Trophoblast cell (in vitro differentiated cells and primary cell): ENCODE results near the gene VSIG10.
A peak's percentile ranks its signal among the peaks of the same experiment; 100 is the strongest.

ENCODE experiments used
- DNase-seq, 2 donors: peaks; one replicate each; pipeline ENCODE4 v3.0.0-alpha.2; 2016
- H2AFZ ChIP-seq: 2 replicates; pipeline ENCODE4 v1.6.1; 2013; ENCODE audit warnings: low read length, moderate library complexity, mild to moderate bottlenecking; ENCODE audit not compliant: insufficient read depth, poor library complexity
- H2AK5ac ChIP-seq: 2 replicates; pipeline ENCODE4 v1.6.1; 2013; ENCODE audit warnings: mild to moderate bottlenecking, low read length
- H2BK120ac ChIP-seq: 2 replicates; pipeline ENCODE4 v1.6.1; 2013; ENCODE audit warnings: low read length, mild to moderate bottlenecking, moderate library complexity; ENCODE audit not compliant: insufficient read depth, poor library complexity
- H2BK12ac ChIP-seq: 2 replicates; pipeline ENCODE4 v1.6.1; 2013; ENCODE audit warnings: mild to moderate bottlenecking, low read length, moderate library complexity
- H2BK5ac ChIP-seq: 2 replicates; pipeline ENCODE4 v1.6.1; 2013; ENCODE audit warnings: low read length, low read depth, moderate library complexity, mild to moderate bottlenecking; ENCODE audit not compliant: poor library complexity
- H3K14ac ChIP-seq: 2 replicates; pipeline ENCODE4 v1.6.1; 2013; ENCODE audit warnings: mild to moderate bottlenecking, low read length
- H3K18ac ChIP-seq: 2 replicates; pipeline ENCODE4 v1.6.1; 2013; ENCODE audit warnings: mild to moderate bottlenecking, low read length
- H3K23ac ChIP-seq: 2 replicates; pipeline ENCODE4 v1.6.1; 2013; ENCODE audit warnings: low read length
- H3K27ac ChIP-seq: 2 replicates; pipeline ENCODE4 v1.5.1; 2013; ENCODE audit warnings: low read depth, mild to moderate bottlenecking, inconsistent platforms, low read length, moderate library complexity
- H3K27me3 ChIP-seq: 2 replicates; pipeline ENCODE4 v1.6.1; 2013; ENCODE audit warnings: inconsistent platforms, mild to moderate bottlenecking, low read length, moderate library complexity; ENCODE audit not compliant: insufficient read depth
- H3K36me3 ChIP-seq, 2 experiments: 1 replicate in 1 of 2; 2 replicates in 1 of 2; pipeline ENCODE4 v1.6.1; 2013; ENCODE audit warnings: low read length in 2 of 2, mild to moderate bottlenecking in 2 of 2, moderate library complexity in 1 of 2; ENCODE audit not compliant: insufficient read depth in 2 of 2, control insufficient read depth in 1 of 2
- H3K4ac ChIP-seq: 2 replicates; pipeline ENCODE4 v1.6.1; 2013; ENCODE audit warnings: low read depth, mild to moderate bottlenecking, low read length, moderate library complexity
- H3K4me1 ChIP-seq, 2 experiments: 1 replicate in 1 of 2; 2 replicates in 1 of 2; pipeline ENCODE4 v1.6.1; 2013; ENCODE audit warnings: low read length in 2 of 2, mild to moderate bottlenecking in 2 of 2, moderate library complexity in 1 of 2; ENCODE audit not compliant: insufficient read depth in 2 of 2, control insufficient read depth in 1 of 2
- H3K4me2 ChIP-seq: 2 replicates; pipeline ENCODE4 v1.6.1; 2013; ENCODE audit warnings: inconsistent platforms, mild to moderate bottlenecking, low read length, moderate library complexity
- H3K4me3 ChIP-seq: 2 replicates; pipeline ENCODE4 v1.5.1; 2013; ENCODE audit warnings: mild to moderate bottlenecking, low read depth, low read length, inconsistent platforms
- H3K79me1 ChIP-seq: one replicate; pipeline ENCODE4 v1.6.1; 2013; ENCODE audit warnings: low read length
- H3K79me2 ChIP-seq: 2 replicates; pipeline ENCODE4 v1.6.1; 2013; ENCODE audit warnings: low read length, mild to moderate bottlenecking; ENCODE audit not compliant: control insufficient read depth, insufficient read depth, poor library complexity
- H3K9ac ChIP-seq: 2 replicates; pipeline ENCODE4 v1.6.1; 2013; ENCODE audit warnings: mild to moderate bottlenecking, low read length
- H3K9me3 ChIP-seq: 2 replicates; pipeline ENCODE4 v1.6.1; 2013; ENCODE audit warnings: low read depth, mild to moderate bottlenecking, control low read depth, inconsistent platforms, low read length; ENCODE audit not compliant: insufficient read depth
- H4K12ac ChIP-seq: 2 replicates; pipeline ENCODE4 v1.6.1; 2013; ENCODE audit warnings: low read depth, mild to moderate bottlenecking, low read length, moderate library complexity
- H4K8ac ChIP-seq: 2 replicates; pipeline ENCODE4 v1.6.1; 2013; ENCODE audit warnings: low read depth, mild to moderate bottlenecking, low read length, moderate library complexity
- H4K91ac ChIP-seq: one replicate; pipeline ENCODE4 v1.6.1; 2013; ENCODE audit warnings: low read depth, mild to moderate bottlenecking, low read length, moderate library complexity
- WGBS: extraction: QIAGEN DNeasy Blood & Tissue Kit; methylation state at CpG from one replicate; pipeline ENCODE4 v1.1.7; 2013; ENCODE audit warnings: missing lambda C conversion rate; ENCODE audit not compliant: insufficient read length, insufficient coverage; ENCODE audit errors: extremely low coverage; 5-methylcytosine and 5-hydroxymethylcytosine counted together

Gene VSIG10

DNA sequence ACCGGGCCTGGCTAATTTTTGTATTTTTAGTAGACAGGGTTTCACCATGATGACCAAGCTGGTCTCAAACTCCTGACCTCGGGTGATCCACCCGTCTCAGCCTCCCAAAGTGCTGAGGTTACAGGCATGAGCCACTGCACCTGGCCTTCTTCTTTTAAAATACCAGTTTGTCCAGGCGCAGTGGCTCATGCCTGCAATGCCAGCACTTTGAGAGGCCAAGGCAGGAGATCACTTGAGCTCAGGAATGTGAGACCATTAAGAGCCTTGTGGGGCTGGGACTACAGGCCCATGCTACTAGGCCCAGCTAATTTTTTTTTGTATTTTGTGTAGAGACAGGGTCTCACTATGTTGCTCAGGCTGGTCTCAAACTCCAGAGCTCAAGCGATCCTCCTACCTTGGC, 24.1 kb upstream of the VSIG10 start:
- Histone ChIP-seq H3K36me3 (no peaks in the 10 kb centered on the region), H3K79me2 (no peaks in the 10 kb centered on the region), H3K9ac (no peak overlapping the region), H3K4ac (no peak overlapping the region), H3K9me3 (no peaks in the 10 kb centered on the region), H2AK5ac (no peak overlapping the region), H3K23ac (no peak overlapping the region), H4K12ac (no peak overlapping the region), H3K4me3 (no peak overlapping the region), H4K8ac (no peak overlapping the region), H2BK5ac (no peak overlapping the region), H3K4me1 (no peaks in the 10 kb centered on the region), H3K4me2 (no peak overlapping the region), H3K79me1 (no peaks in the 10 kb centered on the region), H4K91ac (no peak overlapping the region), H3K18ac (no peak overlapping the region), H2BK12ac (no peak overlapping the region), H3K14ac (no peak overlapping the region), H3K27ac (no peak overlapping the region), H3K27me3 (no peaks in the 10 kb centered on the region), H2AFZ (no peak overlapping the region), H2BK120ac (no peak overlapping the region)
- no CpG with 5 or more reads among the region's 5 CpGs for WGBS
- peak; percentile 75 to 81 for DNase-seq

DNA sequence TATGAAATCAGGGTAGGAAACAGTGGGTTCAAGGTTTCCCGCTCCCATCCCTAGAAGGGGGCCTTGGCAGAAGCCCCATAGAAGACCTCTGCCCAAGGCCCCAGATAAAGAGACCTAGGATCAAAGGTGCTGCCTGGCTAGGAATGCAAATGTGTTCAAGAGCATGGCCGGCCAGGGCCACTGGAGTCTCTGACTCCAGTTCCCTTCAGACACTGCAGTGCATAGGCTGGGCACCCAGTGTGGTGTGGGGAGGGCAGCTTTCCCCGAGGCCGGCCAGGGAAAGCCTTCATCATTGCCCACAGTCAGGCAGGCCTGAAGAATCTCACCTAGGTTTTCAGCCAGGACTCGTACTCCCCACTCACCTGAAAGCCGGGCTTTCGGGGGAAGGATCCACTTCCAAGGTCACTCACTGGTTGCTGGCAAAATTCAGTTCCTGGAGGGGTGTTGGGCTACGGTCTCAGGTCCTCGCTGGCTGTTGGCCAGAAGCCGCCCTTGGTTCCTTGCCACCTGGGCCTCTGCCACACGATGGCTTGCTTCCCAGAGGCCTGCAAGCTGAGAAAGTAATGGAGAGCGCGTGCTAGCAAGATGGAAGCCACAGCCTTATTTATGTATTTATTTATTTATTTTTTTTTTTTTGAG, 22.4 kb upstream of the VSIG10 start:
- Histone ChIP-seq H3K36me3 (no peaks in the 10 kb centered on the region), H2BK12ac (no peak overlapping the region), H3K9me3 (no peaks in the 10 kb centered on the region), H4K12ac (no peak overlapping the region), H3K9ac (no peak overlapping the region), H3K27ac (no peak overlapping the region), H2AK5ac (no peak overlapping the region), H3K27me3 (no peaks in the 10 kb centered on the region), H3K18ac (no peak overlapping the region), H3K4me2 (no peak overlapping the region), H2BK5ac (no peak overlapping the region), H4K91ac (no peak overlapping the region), H3K79me1 (no peaks in the 10 kb centered on the region), H3K4me1 (no peaks in the 10 kb centered on the region), H4K8ac (no peak overlapping the region), H2BK120ac (no peak overlapping the region), H3K4me3 (no peak overlapping the region), H2AFZ (no peak overlapping the region), H3K79me2 (no peaks in the 10 kb centered on the region), H3K23ac (no peak overlapping the region), H3K14ac (no peak overlapping the region), H3K4ac (no peak overlapping the region)
- no peak for DNase-seq
- no CpG with 5 or more reads among the region's 13 CpGs for WGBS

DNA sequence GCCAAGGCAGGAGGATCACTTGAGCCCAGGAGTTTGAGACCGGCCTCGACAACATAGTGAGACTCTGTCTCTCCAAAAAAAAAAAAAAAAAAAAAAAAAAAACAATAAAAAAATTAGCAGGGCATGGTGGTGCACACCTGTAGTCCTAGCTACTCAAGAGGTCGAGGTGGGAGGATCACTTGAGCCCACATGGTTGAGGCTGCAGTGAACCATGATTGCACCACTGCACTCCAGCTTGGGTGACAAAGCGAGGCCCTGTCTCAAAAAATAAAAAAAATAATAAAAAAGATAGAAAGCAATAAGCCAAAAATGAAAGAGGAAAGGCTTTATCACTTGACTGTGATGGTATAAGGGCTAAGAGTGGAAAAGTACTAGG, 21.9 kb upstream of the VSIG10 start:
- Histone ChIP-seq H3K4me3 (no peak overlapping the region), H3K9ac (no peak overlapping the region), H2AK5ac (no peak overlapping the region), H3K4me2 (no peak overlapping the region), H3K9me3 (no peaks in the 10 kb centered on the region), H3K27ac (no peak overlapping the region), H4K91ac (no peak overlapping the region), H3K79me2 (no peaks in the 10 kb centered on the region), H4K12ac (no peak overlapping the region), H2AFZ (no peak overlapping the region), H3K23ac (no peak overlapping the region), H3K4ac (no peak overlapping the region), H4K8ac (no peak overlapping the region), H3K36me3 (no peaks in the 10 kb centered on the region), H2BK5ac (no peak overlapping the region), H2BK12ac (no peak overlapping the region), H3K14ac (no peak overlapping the region), H3K79me1 (no peaks in the 10 kb centered on the region), H3K4me1 (no peaks in the 10 kb centered on the region), H2BK120ac (no peak overlapping the region), H3K18ac (no peak overlapping the region), H3K27me3 (no peaks in the 10 kb centered on the region)
- no peak for DNase-seq
- WGBS, result no CpG with 5 or more reads among the region's 4 CpGs

DNA sequence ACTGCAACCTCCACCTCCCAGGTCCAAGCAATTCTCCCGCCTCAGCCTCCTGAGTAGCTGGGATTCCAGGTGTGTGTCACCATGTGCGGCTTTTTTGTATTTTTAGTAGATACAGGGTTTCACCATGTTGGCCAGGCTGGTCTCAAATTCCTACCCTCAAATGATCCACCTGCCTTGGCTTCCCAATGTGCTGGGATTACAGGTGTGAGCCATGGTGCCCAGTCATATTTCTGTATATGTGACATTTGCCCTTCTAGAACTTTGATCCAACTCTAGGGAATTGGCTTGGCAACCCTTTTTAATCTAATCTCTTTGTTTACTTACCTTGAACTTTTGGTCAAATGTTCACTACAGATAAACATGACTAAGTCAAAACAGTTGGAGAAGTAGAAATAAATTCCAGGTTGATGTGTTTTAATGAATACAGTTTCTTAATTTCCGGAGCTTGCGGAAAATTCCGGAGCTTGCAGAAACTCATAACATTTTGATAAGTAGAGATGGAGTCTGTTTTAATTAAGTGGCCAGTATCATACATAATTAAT, 20.6 kb upstream of the VSIG10 start:
- H2BK120ac ChIP-seq, result no peak overlapping the region
- H3K9ac ChIP-seq, result no peak overlapping the region
- no peak overlapping the region for H4K12ac ChIP-seq
- H3K4me1 ChIP-seq, result no peaks in the 10 kb centered on the region
- H2AFZ ChIP-seq, result no peak overlapping the region
- H2BK5ac ChIP-seq, result no peak overlapping the region
- no peak overlapping the region for H3K4ac ChIP-seq
- H3K79me1 ChIP-seq, result no peaks in the 10 kb centered on the region
- H4K91ac ChIP-seq, result no peak overlapping the region
- no peak overlapping the region for H3K27ac ChIP-seq
- no peak overlapping the region for H3K4me2 ChIP-seq
- no peak overlapping the region for H3K23ac ChIP-seq
- no CpG with 5 or more reads among the region's 5 CpGs for WGBS
- no peak overlapping the region for H2BK12ac ChIP-seq
- DNase-seq, result no peak
- no peak overlapping the region for H4K8ac ChIP-seq
- H3K79me2 ChIP-seq, result no peaks in the 10 kb centered on the region
- no peak overlapping the region for H3K4me3 ChIP-seq
- no peaks in the 10 kb centered on the region for H3K9me3 ChIP-seq
- H3K18ac ChIP-seq, result no peak overlapping the region
- H2AK5ac ChIP-seq, result no peak overlapping the region
- H3K14ac ChIP-seq, result no peak overlapping the region
- H3K36me3 ChIP-seq, result no peaks in the 10 kb centered on the region
- H3K27me3 ChIP-seq, result no peaks in the 10 kb centered on the region
